H1 (cell line): ENCODE results near the gene CUL9. TPM values are rescaled to one million over a fixed set of nuclear protein-coding genes. Genes with fewer than 3 reads are reported as not detected.

Source experiments
- CREB1 ChIP-seq: IDR thresholded peaks from 2 replicates; pipeline ENCODE4 v1.6.1; 2012; ENCODE audit warnings: inconsistent platforms
- GTF2F1 ChIP-seq: IDR thresholded peaks from 2 replicates; pipeline ENCODE4 v1.6.1; 2012; ENCODE audit warnings: low read depth, low read length, improper control_type of control experiment, borderline replicate concordance
- KDM5A ChIP-seq: fragments of 200-600 bp; IDR thresholded peaks from 2 replicates; pipeline ENCODE4 v1.7.1; 2012; ENCODE audit warnings: mild to moderate bottlenecking, low read length, inconsistent platforms, mixed read lengths
- RAD21 ChIP-seq, 2 experiments: IDR thresholded peaks in 1 of 2; conservative IDR thresholded peaks in 1 of 2; 2 replicates each; pipeline ENCODE4 v1.6.1; 2011; ENCODE audit warnings: low read depth in 2 of 2, low read length in 2 of 2, improper control_type of control experiment in 1 of 2, inconsistent platforms in 1 of 2, mild to moderate bottlenecking in 1 of 2, moderate library complexity in 1 of 2
- USF2 ChIP-seq: IDR thresholded peaks from 2 replicates; pipeline ENCODE4 v1.6.1; 2011; ENCODE audit warnings: low read length, improper control_type of control experiment
- polyA plus RNA-seq, 7 experiments: library from polyadenylated mRNA; depleted of rRNA in 3 of 7; stranded (reverse) in 5 of 7; unstranded in 2 of 7; fragments of >200 nt in 5 of 7; fragments of 200-250 nt in 2 of 7; gene quantifications; 1 replicate in 5 of 7; 2 replicates in 1 of 7; 4 replicates in 1 of 7; pipeline versions ENCODE4 v1.2.1 to v1.2.3, GENCODE V29; 2011 to 2013; ENCODE audit warnings: missing spikeins in 2 of 7, mixed read lengths in 2 of 7
- total RNA-seq: library from RNA; stranded (reverse); fragmentation: NEBNext Ultra II Directional; extraction: Animal tissue kit (Norgen Biotek cat#: 25700); gene quantifications from 2 replicates; pipeline ENCODE4 v1.2.1, GENCODE V29; 2021

The CUL9 gene
- total and polyA plus RNA-seq, 2 of the 8 experiments (the other 6 are each of a cell fraction or from before 2014, with no cell fraction given) = 7.7 to 9.8 TPM

GRCh38 chr6:43181621-43181941, 415 bp upstream of the CUL9 start (continued):
- no peak for TF ChIP-seq RAD21 (IDR thresholded peaks at IDR 0.05 in 1 of 2, conservative IDR thresholded peaks at IDR 0.05 in 1 of 2; ENCODE audit: low read depth in 2 of 2, low read length in 2 of 2)
- TF ChIP-seq GTF2F1 = no peak
- TF ChIP-seq USF2 = 0 out of 2 replicates have a peak, but pooled peaks have one; percentile 2
- TF ChIP-seq CREB1 = peak; percentile 36; the same call in 1 of the 2 replicates
- TF ChIP-seq KDM5A = no peak
- TF ChIP-seq, all 59 proteins: peak for 3
